Activated T-helper 1 cell treated with Interleukin-2 at 50 U/mL for 16 hours (primary cell): ENCODE data around the gene SPG7.

Experiments
- DNase-seq: peaks from one replicate; pipeline ENCODE4 v3.0.0-alpha.2; 2020; ENCODE audit warnings: low read depth

The SPG7 gene

DNA sequence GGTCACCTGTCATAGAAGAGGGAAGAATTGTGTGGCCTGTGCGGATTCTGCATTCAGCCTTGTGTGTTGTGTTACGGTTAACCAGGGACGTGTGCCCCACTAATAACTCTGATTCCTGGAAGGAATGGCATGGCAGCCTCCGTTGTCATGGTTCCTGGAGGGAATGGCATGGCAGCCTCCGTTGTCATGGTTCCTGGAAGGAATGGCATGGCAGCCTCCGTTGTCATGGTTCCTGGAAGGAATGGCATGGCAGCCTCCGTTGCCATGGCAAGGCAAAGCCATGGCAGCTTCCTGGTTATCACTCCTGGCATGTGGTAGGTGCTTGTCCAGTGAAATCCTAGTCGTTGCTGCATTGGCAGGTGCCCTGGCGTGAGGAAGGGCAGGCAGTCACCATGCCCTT is 8.9 kb downstream of the SPG7 start:
- no peak for DNase-seq

DNA sequence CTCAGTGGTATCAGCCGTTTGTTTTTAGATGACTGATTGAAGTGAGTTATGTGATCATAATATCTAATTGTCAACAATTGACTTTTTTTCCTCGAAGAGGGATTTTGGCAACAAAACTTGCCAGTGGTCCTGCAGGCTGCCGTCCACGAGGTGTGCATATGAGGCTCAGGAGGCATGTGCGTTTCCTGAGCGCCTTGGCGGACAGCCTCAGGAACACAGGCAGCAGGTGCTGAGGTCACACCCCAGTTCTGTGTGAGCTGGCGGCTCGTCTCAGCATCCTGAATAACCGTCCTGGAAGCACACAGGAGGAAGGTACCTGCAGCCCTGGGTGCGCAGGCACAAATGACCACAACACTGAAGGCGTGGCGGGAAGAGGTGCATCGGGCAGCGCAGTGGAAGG is 11.7 kb downstream of the SPG7 start:
- DNase-seq = no peak

DNA sequence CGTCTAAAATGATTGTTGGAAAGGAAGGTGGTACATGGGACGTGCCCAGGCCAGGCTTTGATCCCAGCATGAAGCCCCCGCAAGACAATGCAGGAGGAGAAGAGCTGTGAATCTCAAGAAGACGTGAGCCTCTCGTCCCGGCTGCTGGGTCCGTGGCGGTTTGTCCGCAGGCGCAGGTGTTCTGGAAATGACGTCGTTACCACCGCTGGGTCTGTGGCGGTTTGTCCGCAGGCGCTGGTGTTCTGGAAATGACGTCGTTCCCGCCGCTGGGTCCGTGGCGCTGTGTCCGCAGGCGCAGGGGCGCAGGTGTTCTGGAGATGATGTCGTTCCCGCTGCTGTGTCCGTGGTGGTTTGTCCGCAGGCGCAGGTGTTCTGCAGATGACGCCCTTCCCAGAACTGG is 14.1 kb downstream of the SPG7 start:
- DNase-seq = no peak

DNA sequence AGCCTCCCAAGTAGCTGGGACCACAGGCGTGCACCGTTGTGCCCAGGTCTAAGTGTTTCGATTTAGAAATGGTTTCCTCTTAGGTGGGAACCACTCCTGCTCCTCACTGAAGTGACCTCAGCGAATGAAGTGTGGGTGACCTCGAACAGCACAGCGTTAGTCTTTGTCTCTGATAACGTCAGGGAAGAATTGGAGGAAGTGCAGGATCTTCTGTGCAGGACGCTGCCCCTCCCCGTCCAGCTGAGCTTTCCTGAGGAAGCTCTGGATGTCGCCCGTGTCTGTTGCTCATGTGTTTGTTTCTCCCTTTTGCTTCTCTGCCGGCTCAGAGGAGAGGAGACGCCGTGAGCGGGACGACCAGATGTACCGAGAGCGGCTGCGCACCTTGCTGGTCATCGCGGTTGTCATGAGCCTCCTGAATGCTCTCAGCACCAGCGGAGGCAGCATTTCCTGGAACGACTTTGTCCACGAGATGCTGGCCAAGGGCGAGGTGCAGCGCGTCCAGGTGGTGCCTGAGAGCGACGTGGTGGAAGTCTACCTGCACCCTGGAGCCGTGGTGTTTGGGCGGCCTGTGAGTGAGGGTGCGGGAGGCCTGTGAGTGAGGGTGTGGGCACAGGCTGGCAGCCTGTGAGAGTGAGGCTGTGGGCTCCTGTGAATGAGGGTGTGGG is 15.6 kb downstream of the SPG7 start:
- DNase-seq = no peak

DNA sequence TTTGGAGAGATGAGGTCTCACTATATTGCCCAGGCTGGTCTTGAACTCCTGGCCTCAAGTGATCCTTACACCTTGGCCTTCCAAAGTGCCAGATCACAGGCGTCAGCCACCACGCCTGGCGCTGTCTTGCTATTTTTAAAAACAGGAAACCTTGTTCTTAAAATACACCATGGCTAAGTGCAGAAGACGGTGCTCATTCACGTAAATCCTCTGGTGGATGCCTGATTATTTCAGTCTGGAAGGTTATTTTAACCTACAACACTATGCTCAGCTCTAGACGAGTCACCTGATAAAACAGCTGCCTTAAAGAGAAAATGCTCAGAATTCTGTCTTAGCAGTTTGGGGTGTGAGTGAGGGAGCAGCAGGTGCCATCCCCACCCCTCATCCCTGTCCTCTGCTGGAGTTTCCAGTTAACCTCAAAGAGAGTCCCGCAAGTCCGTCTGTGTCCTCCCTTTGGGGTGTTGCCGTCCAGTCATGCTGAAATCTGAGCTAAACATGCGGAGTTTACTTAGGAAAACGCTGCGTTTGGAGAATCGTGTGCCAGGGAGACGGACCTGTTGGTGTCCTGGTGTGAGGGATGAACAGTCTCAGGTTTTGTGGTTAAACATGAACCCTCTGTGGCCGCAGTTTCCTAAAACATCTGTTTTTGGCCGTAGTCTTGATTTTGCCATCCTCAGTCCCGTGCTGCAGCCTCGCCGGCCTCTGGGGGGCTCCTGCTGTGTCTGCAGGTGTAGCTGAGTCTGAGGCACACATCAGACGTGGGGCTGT is 17.1 kb downstream of the SPG7 start:
- no peak for DNase-seq

DNA sequence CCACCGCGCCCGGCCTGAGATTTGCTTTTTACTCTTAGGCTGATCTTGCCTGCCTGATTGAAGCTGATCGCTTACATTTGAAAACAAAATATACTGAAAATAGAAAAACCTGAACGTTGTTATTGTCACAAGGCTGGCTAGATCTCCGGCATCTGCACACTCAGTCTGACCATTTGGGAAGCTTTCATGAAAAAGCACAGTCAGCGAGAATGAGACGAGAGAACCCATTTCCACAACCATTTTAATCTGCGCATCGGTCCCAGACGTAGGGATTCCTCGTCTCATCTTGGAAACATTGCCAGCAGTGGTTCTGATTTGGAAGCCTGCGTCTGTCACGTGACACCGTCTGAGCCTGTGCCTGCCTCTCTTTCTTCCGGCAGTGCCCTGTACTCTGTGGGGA is 20.9 kb downstream of the SPG7 start:
- no peak for DNase-seq

DNA sequence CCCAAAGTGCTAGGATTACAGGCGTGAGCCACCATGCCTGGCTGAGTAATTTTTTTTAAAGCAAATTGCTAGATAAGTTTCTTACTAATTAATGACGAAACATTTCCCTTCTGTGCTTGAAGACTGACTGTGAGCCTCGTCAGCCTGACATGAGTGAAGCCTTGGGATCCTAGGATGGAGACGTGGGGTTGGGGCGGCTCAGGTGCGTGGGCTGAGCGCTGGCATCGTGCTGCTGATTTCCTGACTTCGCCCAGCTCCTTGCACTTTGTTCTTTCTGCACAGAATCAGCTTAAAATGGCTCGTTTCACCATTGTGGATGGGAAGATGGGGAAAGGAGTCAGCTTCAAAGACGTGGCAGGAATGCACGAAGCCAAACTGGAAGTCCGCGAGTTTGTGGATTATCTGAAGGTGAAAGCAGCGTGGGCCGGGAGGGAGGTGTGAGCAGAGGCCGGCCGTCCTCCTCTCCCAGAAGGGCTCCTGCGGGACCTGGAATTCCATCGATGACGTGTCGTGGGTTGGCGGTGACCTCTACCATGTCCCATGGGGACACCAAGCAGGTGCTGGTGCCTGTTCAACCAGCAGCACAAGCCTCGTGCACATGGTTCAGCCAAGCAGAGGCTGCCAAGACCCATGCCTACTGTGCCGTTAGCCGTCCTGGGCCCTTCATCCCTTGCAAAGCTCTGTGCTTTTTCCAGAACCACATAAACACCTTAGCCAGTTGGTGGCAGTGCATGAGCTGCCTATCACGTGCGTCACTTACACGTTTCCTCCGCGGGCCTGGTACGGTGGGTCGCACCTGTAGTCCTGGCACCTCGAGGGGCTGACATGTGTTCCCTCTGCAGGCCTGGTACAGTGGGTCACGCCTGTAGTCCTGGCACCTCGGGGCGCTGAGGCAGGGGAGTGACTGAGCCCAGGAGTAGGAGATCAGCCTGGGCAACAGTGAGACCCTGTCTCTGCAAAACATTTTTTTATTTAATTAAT is 22.5 kb downstream of the SPG7 start:
- DNase-seq = no peak

DNA sequence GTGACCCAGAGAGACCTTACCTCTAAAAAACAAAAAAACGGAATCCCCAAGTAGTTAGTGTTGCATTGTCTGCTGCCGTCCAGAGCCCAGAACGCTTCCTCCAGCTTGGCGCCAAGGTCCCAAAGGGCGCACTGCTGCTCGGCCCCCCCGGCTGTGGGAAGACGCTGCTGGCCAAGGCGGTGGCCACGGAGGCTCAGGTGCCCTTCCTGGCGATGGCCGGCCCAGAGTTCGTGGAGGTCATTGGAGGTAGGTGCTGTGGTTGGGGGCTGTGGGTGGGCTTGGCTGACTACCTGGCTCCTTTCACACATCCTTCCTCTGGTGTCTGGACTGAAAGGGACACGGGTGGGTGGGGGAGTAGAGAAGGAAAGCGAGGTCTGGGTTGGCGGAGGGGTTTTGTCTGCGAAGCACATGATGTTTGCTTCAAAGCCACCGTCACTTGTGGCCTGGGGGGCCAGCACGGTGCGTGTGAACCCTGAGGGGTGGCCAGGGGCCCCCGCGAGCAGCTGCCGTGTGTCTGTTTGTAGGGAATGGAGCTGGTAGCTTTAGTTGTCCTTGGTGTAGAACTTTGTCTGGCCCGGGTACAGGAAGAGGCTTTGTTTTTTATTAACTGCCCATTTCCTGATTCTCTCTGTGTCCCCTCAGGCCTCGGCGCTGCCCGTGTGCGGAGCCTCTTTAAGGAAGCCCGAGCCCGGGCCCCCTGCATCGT is 23.8 kb downstream of the SPG7 start:
- no peak for DNase-seq

DNA sequence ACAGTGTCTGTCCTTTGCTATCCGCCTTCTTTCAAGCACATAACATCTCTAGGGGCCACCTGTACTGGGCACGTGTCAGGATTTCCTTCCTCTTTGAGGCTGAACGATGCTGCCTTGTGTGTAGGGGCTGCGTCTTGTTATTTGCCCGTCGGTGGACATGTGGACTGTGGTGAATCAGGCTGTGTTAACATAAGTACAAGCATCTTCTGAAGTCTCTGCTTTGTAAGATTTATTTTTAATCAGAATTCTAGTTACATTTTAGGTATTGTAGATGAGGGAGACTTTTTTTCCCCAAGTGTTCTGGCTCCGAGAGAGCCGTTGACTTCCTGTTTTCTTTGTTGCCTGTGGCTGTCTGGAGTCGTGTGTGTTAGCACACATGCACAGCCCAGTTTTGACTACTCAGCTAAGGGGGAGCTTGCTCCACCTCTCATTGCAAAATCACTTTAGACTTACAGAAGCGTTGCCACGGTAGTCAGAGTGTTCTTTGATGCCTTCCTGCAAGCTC is 26.1 kb downstream of the SPG7 start:
- DNase-seq = peak; percentile 19

DNA sequence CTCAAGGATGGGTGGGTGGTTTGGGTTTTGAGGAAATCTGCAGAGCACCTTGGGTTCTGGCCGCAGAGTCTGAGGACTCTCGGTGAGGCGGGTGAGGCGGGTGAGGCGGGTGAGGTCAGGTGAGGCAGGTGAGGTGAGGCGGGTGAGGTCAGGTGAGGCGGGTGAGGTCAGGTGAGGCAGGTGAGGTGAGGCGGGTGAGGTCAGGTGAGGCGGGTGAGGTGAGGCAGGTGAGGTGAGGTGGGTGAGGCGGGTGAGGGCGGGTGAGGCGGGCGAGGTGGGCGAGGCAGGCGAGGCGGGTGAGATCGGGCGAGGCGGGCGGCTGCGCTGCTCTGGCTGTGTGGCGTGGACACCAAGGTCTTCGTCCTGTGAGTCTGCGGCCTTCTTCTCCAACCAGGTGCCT is 28.2 kb downstream of the SPG7 start:
- DNase-seq = no peak

DNA sequence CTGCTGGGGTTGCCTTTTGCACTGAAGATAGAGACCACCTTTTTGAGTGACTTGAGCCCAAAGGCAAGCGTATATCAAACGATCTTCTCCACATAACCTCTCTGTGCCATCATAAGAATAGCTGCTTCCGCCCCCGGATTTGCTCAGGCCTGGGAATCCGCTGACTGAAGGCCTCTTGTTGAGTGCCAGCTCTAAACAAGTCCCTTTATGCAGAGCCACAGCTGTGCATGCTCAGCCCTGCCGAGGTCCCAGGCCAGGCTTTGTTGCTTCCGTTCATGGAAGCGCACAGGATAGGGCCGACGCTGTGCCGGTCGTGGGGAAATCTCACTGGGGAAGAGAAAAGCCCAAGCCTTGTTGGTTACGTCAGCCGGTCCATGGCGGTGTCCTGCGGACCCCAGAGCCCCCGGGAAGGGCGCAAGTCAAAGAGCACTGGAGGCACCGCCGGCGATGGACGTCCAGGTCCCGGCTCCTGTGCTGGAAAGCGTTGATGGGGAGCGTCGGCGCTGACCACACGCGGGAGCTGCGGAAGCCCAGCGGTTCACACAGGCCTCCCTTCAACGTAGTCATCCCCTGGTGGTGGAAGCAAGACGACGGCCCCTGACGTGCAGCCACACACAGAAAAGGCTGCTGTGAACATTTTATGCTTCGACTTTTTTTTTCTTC is 28.8 kb downstream of the SPG7 start:
- DNase-seq = no peak

DNA sequence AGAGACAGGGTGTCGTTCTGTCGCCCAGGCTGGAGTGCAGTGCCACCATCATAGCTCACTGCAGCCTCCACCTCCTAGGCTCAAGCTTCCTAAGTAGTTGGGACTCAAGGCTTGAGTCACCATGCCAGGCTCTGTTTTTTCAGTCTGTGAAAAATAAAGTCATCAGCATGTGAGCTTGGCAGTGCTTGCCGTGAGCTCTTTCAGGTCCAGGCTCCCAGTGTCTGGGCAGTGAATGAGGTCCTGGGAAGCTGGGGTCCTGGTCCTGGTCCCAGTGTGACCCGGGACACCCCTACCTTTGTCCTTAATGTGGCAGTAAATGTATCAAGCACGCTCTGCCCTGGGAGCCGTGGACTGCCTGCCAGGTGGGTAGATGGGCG is 29.3 kb downstream of the SPG7 start:
- no peak for DNase-seq

DNA sequence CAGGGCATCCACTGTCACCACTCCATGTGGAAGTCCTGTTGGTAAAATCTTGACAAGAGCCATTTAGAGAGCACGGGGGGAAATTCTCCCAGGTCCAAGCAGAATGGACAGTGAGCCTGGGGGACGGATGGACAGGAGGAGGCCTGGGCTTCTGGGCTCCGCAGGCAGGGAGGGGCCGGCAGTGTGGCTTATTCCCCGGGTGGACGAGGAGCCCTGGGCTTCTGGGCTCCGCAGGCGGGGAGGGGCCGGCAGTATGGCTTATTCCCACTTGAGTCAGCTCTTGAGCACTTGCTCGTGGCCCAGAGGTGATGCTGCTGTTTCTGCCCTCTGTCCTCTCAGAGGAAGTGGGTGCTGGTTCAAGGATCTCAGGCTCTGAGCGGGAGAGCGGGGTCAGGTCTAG is 30.1 kb downstream of the SPG7 start:
- no peak for DNase-seq

DNA sequence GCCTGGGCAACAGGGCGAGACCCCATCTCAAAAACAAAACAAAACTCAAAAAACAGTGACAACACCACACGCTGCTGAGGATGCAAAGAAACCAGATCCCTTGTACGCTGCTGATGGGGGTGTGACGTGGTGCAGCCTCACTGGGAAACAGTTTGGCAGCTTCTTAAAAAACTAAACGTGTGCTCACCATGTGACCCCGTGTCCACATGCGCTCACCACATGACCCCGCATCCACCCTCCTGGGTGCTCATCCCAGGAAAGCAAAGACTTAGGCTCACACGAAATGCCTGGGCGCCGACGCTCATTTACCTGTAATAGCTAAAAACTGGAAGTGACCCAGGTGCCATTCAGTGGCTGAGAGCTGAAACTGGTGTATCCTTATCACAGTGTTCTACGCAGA is 32.4 kb downstream of the SPG7 start:
- no peak for DNase-seq

DNA sequence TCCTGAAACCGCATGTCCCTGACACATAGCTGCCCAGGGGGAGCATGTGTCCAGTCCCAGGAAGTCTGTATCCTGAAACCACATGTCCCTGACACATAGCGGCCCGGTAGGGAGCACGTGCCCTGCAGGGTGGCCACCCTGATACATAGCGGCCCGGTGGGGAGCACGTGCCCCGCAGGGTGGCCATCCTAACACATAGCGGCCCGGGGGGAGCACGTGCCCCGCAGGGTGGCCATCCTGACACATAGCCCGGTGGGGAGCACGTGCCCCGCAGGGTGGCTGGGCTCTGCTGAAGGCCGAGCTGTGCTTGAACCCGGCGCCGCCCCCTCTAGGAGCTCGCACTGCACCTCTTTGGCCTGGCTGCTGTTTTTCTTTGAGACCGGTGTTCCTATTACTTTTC is 33.6 kb downstream of the SPG7 start:
- DNase-seq = no peak

DNA sequence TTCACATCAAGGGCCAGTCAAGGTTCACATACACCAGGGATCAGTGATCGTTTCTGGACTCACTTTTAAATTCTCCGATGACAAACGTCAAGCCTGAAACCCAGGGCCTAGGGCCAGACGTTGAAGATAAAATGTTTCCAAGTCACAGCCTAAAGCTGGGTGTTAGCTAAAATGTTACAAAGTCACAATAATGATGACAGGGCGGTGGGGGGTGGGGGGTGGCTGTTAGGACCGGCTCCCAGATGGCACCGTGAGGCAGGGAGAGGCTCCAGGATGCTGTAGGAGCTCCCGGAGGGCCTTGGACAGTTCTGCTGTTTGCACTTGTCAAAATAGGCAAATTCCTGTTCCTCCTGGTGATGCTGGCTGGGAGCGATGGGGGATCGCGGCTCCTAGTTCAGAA is 35.9 kb downstream of the SPG7 start:
- DNase-seq = no peak

DNA sequence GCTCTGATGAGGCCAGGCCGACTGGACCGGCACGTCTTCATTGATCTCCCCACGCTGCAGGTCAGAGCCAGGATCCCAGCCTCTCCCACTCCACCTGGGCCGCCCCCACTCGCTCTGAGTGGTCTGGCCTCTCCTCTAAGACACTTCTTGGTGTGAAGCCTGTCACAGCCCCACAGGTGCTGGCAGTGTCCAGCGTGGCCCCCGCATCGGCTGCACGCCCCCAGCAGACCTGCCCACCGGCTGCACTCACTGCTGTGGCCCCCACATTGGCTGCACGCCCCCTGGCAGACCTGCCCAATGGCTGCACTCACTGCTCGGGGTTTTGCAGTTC is 36.5 kb downstream of the SPG7 start:
- DNase-seq = no peak

DNA sequence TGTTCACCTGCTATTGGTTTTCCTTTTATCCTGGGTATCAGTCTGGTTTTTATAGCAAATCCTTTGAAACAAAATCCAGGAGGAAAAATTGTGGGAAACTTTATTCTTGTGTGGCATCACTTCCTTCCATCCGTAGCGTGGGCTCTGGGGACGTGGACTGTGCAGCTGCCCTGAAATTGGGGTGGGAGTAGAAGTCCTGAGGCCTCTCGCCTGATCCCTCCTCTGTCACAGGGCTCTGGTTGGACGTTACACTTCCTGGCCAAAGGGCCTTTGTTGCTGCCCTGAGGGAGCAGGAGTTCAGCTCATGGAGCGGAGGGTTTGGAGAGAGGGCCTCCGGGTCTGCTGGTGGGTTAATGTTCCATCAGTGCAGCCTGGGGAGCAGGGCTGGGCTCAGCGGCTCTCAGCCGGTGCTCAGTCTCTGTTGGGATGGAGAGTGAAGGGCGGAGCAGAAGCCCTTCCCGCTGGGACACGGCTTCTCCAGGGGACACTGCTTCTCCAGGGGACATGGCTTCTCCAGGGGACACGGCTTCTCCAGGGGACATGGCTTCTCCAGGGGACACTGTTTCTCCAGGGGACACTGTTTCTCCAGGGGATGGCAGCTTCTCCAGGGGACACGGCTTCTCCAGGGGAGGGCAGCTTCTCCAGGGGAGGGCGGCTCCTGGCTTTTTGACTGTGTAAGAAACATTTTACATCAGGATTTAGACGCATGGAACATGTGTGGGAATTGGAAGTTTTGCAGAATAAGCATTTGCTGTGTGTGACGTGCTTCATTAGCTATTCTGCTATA is 37.0 kb downstream of the SPG7 start:
- DNase-seq = no peak

DNA sequence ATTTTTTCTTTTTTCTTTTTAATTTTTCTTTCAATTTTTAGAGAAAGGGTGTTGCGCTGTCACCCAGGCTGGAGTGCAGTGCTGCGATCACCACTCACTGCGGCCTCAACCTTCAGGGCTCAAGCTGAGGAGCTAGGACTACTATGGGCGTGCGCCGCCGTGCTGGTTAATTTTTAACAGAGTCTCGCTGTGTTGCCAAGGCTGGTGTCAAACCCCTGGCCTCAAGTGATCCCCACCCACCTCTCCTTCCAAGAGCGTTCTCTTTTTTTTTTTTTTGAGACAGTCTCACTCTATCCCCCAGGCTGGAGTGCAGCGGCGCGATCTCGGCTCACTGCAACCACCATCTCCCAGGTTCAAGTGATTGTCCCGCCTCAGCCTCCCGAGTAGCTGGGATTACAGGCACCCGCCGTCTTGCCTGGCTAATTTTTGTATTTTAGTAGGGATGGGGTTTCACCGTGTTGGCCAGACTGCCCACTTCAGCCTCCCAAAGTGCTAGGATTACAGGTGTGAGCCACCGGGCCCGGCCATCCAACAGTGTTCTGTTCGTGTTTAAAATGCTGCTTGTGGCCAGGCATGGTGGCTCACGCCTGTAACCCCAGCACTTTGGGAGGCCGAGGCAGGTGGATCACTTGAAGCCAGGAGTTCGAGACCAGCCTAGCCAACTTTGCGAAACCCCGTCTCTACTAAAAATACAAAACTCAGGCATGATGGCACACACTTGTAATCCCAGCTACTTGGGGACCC is 37.8 kb downstream of the SPG7 start:
- DNase-seq = no peak

DNA sequence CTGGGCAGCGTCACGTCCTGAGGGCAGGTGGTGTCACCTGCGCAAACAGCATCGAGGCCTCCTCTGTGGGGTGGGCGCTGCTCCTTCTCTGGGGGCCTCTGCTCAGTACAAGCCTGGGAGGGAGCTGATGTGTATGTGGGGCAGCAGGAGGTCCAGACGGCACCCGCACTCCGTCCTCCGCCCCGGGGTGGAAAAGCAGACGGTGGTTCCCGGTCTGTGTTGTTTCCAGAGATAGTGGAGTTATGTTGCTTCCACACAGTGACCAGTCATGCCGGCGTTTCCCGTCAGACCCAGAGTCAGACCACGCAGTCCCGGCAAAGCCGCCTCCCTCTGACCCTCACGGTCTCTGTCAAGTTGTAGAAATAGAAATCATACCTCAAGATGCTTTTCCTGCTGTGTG is 38.6 kb downstream of the SPG7 start:
- DNase-seq = no peak
